ENCODE measurements around the gene SPCS2.
"Not testable (repeated sequence)": the region's sequence is repeated elsewhere in the genome, so short reads cannot be mapped to it uniquely, and the experiment has no call there.

The SPCS2 gene

GRCh38 chr11:75001686-75002085 is 52.6 kb downstream of the SPCS2 start:
- Histone ChIP-seq H3K27me3 (ENCODE audit: control insufficient read depth, insufficient read depth, low read length) (no peaks in the 10 kb centered on the region), H3K4me3 (ENCODE audit: low read depth, low read length) (no peak overlapping the region), H3K9me3 (ENCODE audit: control insufficient read depth, insufficient read depth, low read depth, low read length) (no peaks in the 10 kb centered on the region), H3K27ac (ENCODE audit: low read depth, low read length) (no peak overlapping the region), H3K9ac (ENCODE audit: low read length) (no peak overlapping the region), H3K4me1 (ENCODE audit: control insufficient read depth, insufficient read depth, low read length) (no peaks in the 10 kb centered on the region), H3K36me3 (ENCODE audit: control insufficient read depth, insufficient read depth, low read length) (peaks cover 30% of the 10 kb centered on the region)

DNA sequence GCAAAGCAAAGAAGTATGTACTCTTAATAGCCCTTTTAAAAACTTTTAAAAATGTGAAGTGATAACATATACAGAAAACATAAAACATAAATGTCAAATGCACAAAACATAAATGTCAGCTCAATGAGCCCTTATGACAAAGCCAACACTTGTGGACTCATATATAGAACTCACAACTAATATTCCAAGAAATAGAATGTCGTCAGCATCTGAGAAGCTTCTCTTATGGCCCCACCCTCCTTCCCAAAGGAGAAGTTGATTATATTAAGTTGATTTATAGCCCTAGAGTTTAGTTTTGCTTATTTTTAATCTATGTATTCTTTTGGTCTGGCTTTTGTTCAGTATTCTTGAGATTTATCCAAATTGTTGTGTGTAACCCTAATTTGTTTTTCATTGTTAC is 53.5 kb downstream of the SPCS2 start:
- H3K36me3 ChIP-seq (ENCODE audit: control insufficient read depth, insufficient read depth, low read length) = peaks cover 33% of the 10 kb centered on the region
- no peak overlapping the region for H3K27ac ChIP-seq (ENCODE audit: low read depth, low read length)
- H3K9me3 ChIP-seq (ENCODE audit: control insufficient read depth, insufficient read depth, low read depth, low read length) = no peaks in the 10 kb centered on the region
- no peaks in the 10 kb centered on the region for H3K27me3 ChIP-seq (ENCODE audit: control insufficient read depth, insufficient read depth, low read length)
- no peaks in the 10 kb centered on the region for H3K4me1 ChIP-seq (ENCODE audit: control insufficient read depth, insufficient read depth, low read length)
- H3K4me3 ChIP-seq (ENCODE audit: low read depth, low read length) = no peak overlapping the region
- no peak overlapping the region for H3K9ac ChIP-seq (ENCODE audit: low read length)

DNA sequence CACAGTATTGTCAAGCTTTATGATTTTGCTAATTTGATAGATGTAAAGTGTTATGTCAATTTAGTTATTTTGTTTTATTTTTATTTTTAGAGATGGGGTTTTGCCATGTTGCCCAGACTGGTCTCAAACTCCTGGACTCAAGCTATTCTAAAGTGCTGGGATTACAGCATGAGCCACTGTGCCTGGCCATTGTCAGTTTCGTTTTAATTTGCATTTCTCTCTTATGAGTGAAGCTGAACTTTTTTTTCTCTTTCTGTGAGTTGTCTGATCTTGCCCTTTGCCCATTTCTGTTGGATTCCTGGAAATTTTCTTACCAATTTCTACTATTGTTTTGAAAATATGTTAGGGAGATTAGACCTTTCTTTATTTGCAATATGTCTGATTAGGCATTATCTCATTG is 55.1 kb downstream of the SPCS2 start:
- H3K36me3 ChIP-seq (ENCODE audit: control insufficient read depth, insufficient read depth, low read length) = peaks cover 43% of the 10 kb centered on the region
- H3K9me3 ChIP-seq (ENCODE audit: control insufficient read depth, insufficient read depth, low read depth, low read length) = no peaks in the 10 kb centered on the region

DNA sequence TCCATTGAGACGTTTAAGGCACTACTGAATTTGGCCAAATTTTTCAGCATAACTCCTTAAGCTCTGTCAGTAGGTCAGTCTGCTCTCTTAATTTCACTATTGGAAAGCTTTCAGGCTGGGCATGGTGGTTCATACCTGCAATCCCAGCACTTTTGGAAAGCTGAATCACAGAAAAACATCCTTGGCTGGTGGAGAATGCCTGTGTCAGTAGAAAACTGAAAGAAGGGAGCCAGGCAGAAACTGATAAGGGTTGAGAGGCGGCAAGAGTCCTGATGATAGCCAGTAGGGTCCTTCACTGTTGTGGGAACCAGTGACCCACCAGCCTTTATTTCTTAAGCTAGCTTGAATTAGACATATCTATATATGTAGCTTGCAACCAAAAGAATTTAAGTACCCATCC is 62.3 kb downstream of the SPCS2 start:
- Histone ChIP-seq H3K4me1 (ENCODE audit: control insufficient read depth, insufficient read depth, low read length) (no peaks in the 10 kb centered on the region; the same call in 1 of the 2 replicates), H3K27me3 (ENCODE audit: control insufficient read depth, insufficient read depth, low read length) (no peaks in the 10 kb centered on the region), H3K27ac (ENCODE audit: low read depth, low read length) (no peak overlapping the region), H3K4me3 (ENCODE audit: low read depth, low read length) (no peak overlapping the region), H3K9ac (ENCODE audit: low read length) (no peak overlapping the region), H3K36me3 (ENCODE audit: control insufficient read depth, insufficient read depth, low read length) (peaks cover 46% of the 10 kb centered on the region), H3K9me3 (ENCODE audit: control insufficient read depth, insufficient read depth, low read depth, low read length) (no peaks in the 10 kb centered on the region)

More for the DNA sequence above, 55.1 kb downstream of the SPCS2 start:
- no peak overlapping the region for H3K4me3 ChIP-seq (ENCODE audit: low read depth, low read length)
- H3K4me1 ChIP-seq (ENCODE audit: control insufficient read depth, insufficient read depth, low read length) = no peaks in the 10 kb centered on the region
- no peak overlapping the region for H3K27ac ChIP-seq (ENCODE audit: low read depth, low read length)
- H3K9ac ChIP-seq (ENCODE audit: low read length) = no peak overlapping the region
- no peaks in the 10 kb centered on the region for H3K27me3 ChIP-seq (ENCODE audit: control insufficient read depth, insufficient read depth, low read length)

GRCh38 chr11:75011872-75012271 is 62.8 kb downstream of the SPCS2 start:
- H3K9me3 ChIP-seq (ENCODE audit: control insufficient read depth, insufficient read depth, low read depth, low read length) = no peaks in the 10 kb centered on the region
- no peak overlapping the region for H3K9ac ChIP-seq (ENCODE audit: low read length)
- no peak overlapping the region for H3K27ac ChIP-seq (ENCODE audit: low read depth, low read length)
- H3K27me3 ChIP-seq (ENCODE audit: control insufficient read depth, insufficient read depth, low read length) = no peaks in the 10 kb centered on the region
- no peak overlapping the region for H3K4me3 ChIP-seq (ENCODE audit: low read depth, low read length)
- no peaks in the 10 kb centered on the region; the same call in 1 of the 2 replicates for H3K4me1 ChIP-seq (ENCODE audit: control insufficient read depth, insufficient read depth, low read length)
- peaks cover 40% of the 10 kb centered on the region for H3K36me3 ChIP-seq (ENCODE audit: control insufficient read depth, insufficient read depth, low read length)

DNA sequence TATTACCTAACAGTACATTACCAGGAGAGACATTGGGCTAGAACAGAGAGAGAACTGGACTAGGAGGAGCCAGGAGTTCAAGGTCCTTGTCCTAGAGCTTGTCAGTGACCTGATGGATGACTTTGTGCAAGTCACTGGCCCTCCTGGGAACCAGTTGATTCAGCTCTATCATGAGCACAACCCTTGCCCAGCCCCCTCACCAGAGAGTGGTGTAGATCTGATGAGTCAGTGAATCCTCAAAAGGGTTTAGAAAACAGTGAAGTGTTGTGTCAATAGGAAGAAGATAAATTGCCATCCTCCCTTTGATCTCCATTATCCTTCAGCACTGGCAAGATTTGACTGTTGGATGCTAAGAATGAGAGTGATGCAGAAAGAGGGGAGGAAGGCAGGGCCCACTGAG is 64.0 kb downstream of the SPCS2 start:
- H3K4me1 ChIP-seq (ENCODE audit: control insufficient read depth, insufficient read depth, low read length) = no peaks in the 10 kb centered on the region; the same call in 1 of the 2 replicates
- no peak overlapping the region for H3K27ac ChIP-seq (ENCODE audit: low read depth, low read length)
- peaks cover 4% of the 10 kb centered on the region for H3K9me3 ChIP-seq (ENCODE audit: control insufficient read depth, insufficient read depth, low read depth, low read length)
- H3K27me3 ChIP-seq (ENCODE audit: control insufficient read depth, insufficient read depth, low read length) = no peaks in the 10 kb centered on the region
- H3K4me3 ChIP-seq (ENCODE audit: low read depth, low read length) = no peak overlapping the region
- no peak overlapping the region for H3K9ac ChIP-seq (ENCODE audit: low read length)
- peaks cover 29% of the 10 kb centered on the region for H3K36me3 ChIP-seq (ENCODE audit: control insufficient read depth, insufficient read depth, low read length)

DNA sequence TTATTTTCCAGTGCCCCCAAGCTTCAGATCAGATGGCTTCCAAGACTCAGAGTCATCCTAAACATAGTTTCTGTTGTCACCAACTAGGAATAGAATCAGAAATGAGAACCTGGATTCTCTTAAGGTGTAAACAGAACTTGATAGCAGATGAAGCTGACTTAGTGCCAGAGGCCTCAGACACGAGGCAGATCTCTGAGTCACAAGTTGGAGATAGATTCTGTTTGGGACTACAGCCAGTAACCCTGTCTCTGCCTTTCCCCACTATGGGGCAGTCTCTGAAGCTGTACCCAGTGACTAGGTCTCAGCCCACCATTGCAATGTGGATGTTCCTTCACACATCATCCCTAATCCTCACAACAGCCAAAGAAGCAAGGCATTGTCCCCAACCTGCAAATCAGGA is 65.1 kb downstream of the SPCS2 start:
- no peak overlapping the region for H3K4me3 ChIP-seq (ENCODE audit: low read depth, low read length)
- H3K9me3 ChIP-seq (ENCODE audit: control insufficient read depth, insufficient read depth, low read depth, low read length) = peaks cover 10% of the 10 kb centered on the region
- H3K4me1 ChIP-seq (ENCODE audit: control insufficient read depth, insufficient read depth, low read length) = no peaks in the 10 kb centered on the region; the same call in 1 of the 2 replicates
- no peak overlapping the region for H3K9ac ChIP-seq (ENCODE audit: low read length)
- peaks cover 21% of the 10 kb centered on the region for H3K36me3 ChIP-seq (ENCODE audit: control insufficient read depth, insufficient read depth, low read length)
- H3K27ac ChIP-seq (ENCODE audit: low read depth, low read length) = no peak overlapping the region
- H3K27me3 ChIP-seq (ENCODE audit: control insufficient read depth, insufficient read depth, low read length) = no peaks in the 10 kb centered on the region

- H3K9ac ChIP-seq (ENCODE audit: low read length); H3K27ac ChIP-seq (ENCODE audit: low read depth, low read length); H3K27me3 ChIP-seq (ENCODE audit: control insufficient read depth, insufficient read depth, low read length); H3K4me1 ChIP-seq (ENCODE audit: control insufficient read depth, insufficient read depth, low read length); H3K4me3 ChIP-seq (ENCODE audit: low read depth, low read length); H3K36me3 ChIP-seq (ENCODE audit: control insufficient read depth, insufficient read depth, low read length): not testable (repeated sequence)
- peaks cover 28% of the 10 kb centered on the region for H3K9me3 ChIP-seq (ENCODE audit: control insufficient read depth, insufficient read depth, low read depth, low read length)
Observed at GRCh38 chr11:75019200-75019599, 70.1 kb downstream of the SPCS2 start.

- peaks cover 28% of the 10 kb centered on the region for H3K9me3 ChIP-seq (ENCODE audit: control insufficient read depth, insufficient read depth, low read depth, low read length)
- not testable (repeated sequence) for H3K9ac ChIP-seq (ENCODE audit: low read length); H3K4me3 ChIP-seq (ENCODE audit: low read depth, low read length); H3K36me3 ChIP-seq (ENCODE audit: control insufficient read depth, insufficient read depth, low read length); H3K27ac ChIP-seq (ENCODE audit: low read depth, low read length); H3K27me3 ChIP-seq (ENCODE audit: control insufficient read depth, insufficient read depth, low read length); H3K4me1 ChIP-seq (ENCODE audit: control insufficient read depth, insufficient read depth, low read length)
Observed at GRCh38 chr11:75020328-75020727, 71.3 kb downstream of the SPCS2 start.

DNA sequence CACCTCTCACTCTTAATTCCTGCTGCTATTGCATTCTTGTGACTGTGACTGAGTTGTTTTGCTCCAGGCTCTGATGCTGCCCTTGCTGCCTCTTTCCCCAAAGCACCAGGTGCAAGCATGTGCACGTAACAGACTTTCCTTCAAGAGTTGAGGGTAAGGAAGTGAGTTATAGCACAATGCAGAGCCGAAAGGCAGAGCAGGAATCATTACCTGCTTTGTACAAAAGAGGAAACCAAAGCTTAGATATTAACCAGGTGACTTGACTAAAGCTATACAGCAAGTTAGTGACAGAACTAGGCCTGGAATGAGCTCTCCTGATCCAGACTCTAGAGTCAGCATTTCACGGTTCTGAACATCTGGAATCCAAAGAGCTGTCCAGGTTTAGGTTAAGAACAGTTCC is 73.2 kb downstream of the SPCS2 start:
- H3K9ac ChIP-seq (ENCODE audit: low read length) = no peak overlapping the region
- no peaks in the 10 kb centered on the region for H3K36me3 ChIP-seq (ENCODE audit: control insufficient read depth, insufficient read depth, low read length)
- H3K27me3 ChIP-seq (ENCODE audit: control insufficient read depth, insufficient read depth, low read length) = no peaks in the 10 kb centered on the region
- H3K27ac ChIP-seq (ENCODE audit: low read depth, low read length) = no peak overlapping the region
- no peak overlapping the region for H3K4me3 ChIP-seq (ENCODE audit: low read depth, low read length)
- peaks cover 28% of the 10 kb centered on the region for H3K9me3 ChIP-seq (ENCODE audit: control insufficient read depth, insufficient read depth, low read depth, low read length)
- no peaks in the 10 kb centered on the region; the same call in 1 of the 2 replicates for H3K4me1 ChIP-seq (ENCODE audit: control insufficient read depth, insufficient read depth, low read length)

DNA sequence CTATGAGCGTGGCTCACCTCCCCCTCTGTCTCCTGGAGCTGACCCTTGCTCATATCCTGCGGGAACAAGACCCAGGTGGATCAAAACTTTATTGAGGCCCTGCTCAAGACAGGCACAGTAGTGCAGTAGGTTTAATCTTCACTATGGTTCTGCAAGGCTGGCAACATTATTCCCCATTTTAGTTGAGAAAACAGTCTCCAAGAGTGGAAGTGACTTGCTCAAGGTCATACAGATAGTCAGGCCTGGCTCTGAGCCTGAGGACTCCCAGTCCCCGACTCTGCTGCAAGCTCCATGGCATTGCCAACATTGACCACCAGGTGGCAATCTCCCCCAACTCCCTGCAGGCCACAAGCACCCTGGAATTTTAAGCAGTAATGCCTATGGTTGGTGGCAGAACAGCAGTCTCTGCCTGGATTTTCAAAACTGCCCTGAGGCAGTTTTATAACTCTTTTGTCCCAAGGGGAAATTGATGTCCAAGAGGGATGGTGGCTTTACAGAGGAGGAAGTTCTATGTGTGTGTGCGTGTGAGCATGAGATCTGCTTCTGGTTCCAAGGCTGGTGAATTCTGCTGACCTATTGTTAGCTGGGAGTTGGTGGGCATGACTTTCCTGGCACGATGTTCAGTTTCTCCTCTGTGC is 73.8 kb downstream of the SPCS2 start:
- H3K9ac ChIP-seq (ENCODE audit: low read length) = no peak overlapping the region
- H3K27ac ChIP-seq (ENCODE audit: low read depth, low read length) = no peak overlapping the region
- H3K4me3 ChIP-seq (ENCODE audit: low read depth, low read length) = no peak overlapping the region

More for the DNA sequence above, 73.8 kb downstream of the SPCS2 start:
- H3K27me3 ChIP-seq (ENCODE audit: control insufficient read depth, insufficient read depth, low read length) = no peaks in the 10 kb centered on the region
- peaks cover 26% of the 10 kb centered on the region for H3K9me3 ChIP-seq (ENCODE audit: control insufficient read depth, insufficient read depth, low read depth, low read length)
- no peaks in the 10 kb centered on the region; the same call in 1 of the 2 replicates for H3K4me1 ChIP-seq (ENCODE audit: control insufficient read depth, insufficient read depth, low read length)
- H3K36me3 ChIP-seq (ENCODE audit: control insufficient read depth, insufficient read depth, low read length) = no peaks in the 10 kb centered on the region

Measured in HUES6 (cell line).